Umbilical cord (tissue), 2 donors: ENCODE data around the gene F10. TPM values are rescaled to one million over a fixed set of nuclear protein-coding genes. Genes with fewer than 3 reads are reported as not detected.

Source experiments
- DNase-seq: peaks from one replicate; pipeline ENCODE4 v3.0.0-alpha.2; 2015; ENCODE audit warnings: low spot score
- total RNA-seq: library from RNA; depleted of rRNA; stranded (reverse); fragments of >200 nt; gene quantifications from one replicate; pipeline ENCODE4 v1.2.3, GENCODE V29; 2014; ENCODE audit warnings: low replicate concordance; ENCODE audit not compliant: insufficient read depth

Gene F10
- total RNA-seq, 1 donor from 2014 or later: 31.3 TPM

GRCh38 chr13:113115363-113116205 lies 7.0 kb upstream of the F10 start:
- no peak for DNase-seq

DNA sequence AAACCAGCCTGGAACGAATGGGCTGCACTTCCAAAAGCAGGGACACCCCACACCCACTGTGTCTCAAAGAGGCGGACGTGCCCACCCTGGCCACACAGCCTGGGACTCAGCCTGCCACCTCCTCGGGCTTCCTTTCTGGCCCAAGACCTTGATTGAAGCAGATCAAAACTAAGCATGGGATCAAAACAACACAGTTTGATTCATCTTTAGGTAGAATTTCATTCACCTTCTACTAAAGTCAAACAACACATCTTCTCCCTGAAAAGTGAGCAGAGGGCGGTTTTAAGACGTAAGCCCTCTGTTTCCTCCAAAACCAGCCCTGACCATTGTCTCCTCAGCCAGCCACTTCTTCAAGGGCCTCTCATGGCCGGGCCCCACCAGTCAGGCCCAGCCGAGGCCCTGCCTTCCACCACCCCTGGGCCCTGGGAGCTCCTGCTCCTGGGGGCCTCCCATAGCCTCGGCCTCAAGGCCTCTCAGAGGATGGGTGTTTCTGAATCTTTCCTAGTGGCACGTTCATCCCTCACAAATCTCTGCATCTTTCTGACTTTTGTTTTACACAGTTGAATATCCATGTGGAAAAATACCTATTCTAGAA lies 6.3 kb upstream of the F10 start:
- DNase-seq: no peak

DNA sequence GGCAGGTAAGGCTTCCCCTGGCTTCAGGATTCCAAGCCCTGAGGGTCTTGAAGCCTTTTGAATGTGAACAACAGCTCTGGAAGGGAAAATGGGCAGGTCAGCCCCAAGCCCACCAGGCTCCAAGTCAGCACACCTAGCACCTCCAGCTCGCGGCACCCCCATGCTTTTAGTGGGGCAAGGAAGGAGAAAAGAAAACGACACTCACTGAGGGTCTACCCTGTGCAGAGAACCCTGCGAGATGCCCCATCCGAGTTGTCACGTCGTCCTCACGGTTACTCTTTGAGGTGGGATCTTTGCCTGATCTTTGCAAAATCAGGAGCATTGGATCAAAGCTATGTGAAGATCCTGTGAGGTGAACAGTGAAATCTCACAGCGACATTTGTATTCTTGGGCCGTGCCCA lies 5.7 kb upstream of the F10 start:
- DNase-seq: no peak

DNA sequence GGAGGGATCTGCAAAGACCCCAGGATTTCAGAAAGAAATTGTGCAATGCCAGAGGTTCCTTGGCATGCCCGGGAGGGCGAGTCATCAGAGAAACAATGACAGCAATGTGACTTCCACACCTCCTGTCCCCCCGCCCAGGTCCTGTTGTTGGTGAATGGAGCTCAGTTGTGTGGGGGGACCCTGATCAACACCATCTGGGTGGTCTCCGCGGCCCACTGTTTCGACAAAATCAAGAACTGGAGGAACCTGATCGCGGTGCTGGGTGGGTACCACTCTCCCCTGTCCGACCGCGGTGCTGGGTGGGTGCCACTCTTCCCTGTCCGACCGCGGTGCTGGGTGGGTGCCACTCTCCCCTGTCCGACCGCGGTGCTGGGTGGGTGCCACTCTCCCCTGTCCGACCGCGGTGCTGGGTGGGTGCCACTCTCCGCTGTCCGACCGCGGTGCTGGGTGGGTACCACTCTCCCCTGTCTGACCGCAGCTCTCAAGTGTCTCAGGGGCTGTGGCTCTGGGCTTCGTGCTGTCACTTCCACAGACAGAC lies 5.2 kb upstream of the F10 start:
- DNase-seq: no peak

GRCh38 chr13:113117911-113118260 lies 4.7 kb upstream of the F10 start:
- DNase-seq: no peak

GRCh38 chr13:113118261-113119021 lies 4.2 kb upstream of the F10 start:
- no peak for DNase-seq

- no peak for DNase-seq
Observed at GRCh38 chr13:113119166-113119821, 3.3 kb upstream of the F10 start.

DNA sequence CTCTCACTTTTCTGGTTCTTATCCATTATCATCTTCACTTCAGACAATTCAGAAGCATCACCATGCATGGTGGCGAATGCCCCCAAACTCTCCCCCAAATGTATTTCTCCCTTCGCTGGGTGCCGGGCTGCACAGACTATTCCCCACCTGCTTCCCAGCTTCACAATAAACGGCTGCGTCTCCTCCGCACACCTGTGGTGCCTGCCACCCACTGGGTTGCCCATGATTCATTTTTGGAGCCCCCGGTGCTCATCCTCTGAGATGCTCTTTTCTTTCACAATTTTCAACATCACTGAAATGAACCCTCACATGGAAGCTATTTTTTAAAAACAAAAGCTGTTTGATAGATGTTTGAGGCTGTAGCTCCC lies 2.8 kb upstream of the F10 start:
- DNase-seq: no peak

DNA sequence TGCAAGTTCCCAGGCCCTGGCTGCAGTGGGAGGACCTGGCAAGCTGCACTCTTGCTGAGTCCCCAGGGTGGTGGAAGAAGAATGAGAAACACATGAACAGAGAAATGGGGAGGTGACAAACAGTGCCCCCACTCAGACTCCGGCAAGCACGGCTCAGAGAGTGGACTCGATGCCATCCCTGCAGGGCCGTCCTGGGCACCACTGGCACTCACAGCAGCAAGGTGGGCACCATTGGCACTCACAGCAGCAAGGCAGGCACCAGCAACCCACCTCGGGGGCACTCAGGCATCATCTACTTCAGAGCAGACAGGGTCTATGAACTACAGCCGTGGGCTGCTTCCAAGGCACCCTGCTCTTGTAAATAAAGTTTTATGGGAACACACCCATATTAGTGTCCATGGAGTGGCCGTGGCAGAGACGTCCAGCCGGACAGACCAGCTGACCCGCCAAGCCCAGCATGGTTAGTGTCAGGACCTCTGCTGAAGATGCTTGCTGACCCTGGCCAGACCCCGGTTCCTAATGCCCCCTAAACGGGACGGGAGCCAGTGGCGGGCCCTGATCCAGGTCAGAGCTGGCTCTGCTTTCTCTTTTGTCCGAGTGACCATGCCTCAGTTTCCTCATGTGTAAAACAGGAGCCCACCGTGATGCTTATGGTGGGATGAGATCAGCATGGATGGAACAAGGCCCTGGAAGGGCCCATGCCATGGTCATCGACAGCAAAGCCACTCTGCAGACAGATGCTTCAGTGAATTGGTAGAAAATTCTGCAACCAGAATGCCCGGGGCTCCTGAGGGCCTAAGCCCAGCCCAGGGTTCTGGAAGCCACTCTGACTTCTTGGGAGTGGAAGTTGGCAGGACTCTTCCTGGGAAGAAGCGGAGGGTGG lies 2.1 kb upstream of the F10 start:
- no peak for DNase-seq

DNA sequence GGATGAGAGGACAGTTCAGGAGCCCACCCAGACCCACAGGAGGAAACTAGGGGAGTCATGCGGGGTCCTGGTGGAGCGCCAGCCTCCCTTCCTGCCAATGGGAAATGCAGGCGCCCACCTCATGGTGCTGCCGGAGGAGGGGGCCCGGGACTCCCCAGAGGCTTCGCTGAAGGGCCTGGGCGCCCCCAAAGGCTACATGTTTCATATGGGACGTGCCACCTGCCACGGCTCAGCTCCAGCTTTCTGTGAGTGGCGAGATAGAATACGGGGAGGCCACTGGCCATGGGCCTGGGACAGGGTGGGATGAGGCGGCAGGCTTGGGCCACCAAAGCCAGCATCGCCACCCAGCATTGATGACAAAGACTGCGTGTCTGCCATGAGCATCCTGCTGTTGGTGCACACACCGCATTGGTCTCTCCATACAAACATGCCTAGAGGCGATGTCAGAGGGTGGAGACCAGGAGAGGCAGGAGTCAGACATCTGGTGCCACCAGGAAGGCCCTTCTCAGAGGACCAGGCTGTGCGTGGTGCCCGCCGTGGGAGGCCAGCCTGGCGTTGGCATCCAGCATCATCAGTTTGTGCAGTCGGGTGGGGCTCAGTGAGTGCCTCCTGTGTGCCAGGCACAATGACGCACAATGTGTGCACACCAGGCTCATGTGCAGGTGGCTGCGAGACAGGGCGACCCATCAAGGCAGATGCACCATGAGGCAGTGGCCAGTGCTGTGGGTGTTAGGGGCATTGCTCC lies 1.2 kb upstream of the F10 start:
- DNase-seq: no peak

DNA sequence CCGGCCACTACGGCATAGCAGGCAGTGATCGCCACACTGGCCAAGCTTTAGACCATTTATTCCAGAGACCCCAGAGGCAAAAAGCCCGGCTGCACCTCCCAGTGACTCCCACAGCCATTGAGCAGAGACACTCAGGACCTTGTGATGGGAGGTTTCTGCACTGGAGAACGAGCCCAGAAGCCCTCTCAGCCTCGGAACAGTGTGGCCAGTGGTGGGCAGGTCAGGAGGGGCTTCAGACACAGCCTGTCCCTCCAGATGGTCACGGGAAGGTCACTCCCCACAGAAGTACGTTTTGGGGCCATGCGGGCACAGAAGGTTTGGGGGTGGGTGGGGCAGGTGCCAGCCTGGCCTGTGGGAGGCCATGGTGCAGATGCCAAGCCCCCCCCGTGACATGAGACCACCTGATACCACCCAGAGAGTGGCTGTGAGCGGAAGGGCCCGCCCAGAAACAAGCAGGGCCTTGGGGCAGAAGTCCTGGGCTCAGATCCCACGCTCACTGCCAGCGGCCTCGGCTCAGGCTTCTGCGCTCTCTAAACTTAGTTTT lies 599 bp upstream of the F10 start:
- no peak for DNase-seq

DNA sequence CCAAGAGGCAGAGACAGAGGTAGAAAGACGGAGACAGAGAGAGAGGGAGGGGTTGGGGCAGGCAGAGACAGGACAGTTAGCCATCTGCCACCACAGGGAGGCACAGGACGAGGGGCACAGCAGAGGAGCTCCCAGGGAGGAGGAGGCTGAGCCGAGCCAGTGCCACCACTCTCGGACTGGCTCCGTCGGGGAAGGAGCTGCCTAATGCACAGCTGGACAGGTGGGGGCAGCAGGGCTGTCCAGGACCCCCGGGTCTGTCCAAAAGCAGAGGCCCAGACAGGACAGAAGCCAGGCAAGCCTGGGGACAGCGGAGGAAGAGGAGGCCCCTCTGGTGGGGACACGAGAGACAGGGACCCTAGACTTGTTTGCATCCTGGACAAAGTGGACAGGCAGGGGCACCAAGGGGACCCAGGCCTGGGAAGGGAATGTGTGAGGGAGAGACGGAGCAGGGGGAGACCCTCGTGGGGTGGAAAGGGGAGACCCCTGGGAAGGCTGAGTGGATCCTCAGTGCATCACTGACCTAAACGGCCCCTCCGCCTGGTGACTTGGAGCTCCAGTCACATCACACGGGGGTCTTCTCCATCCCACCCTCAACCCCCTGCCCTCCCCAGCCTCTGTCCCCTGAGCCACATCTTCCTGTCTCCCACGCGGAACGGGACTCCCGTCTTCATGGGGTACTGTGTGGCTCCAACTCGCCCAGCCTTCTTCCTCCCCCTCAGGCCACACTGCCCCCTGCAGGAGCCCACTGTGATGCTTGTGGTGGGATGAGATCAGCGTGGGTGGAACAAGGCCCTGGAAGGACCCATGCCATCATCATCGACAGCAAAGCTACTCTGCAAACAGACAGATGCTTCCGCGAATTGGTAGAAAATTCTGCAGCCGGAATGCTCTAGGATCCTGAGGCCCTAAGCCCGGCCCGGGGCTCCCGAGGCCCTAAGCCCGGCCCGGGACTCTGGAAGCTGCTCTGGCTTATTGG lies 915 bp downstream of the F10 start:
- DNase-seq: no peak

DNA sequence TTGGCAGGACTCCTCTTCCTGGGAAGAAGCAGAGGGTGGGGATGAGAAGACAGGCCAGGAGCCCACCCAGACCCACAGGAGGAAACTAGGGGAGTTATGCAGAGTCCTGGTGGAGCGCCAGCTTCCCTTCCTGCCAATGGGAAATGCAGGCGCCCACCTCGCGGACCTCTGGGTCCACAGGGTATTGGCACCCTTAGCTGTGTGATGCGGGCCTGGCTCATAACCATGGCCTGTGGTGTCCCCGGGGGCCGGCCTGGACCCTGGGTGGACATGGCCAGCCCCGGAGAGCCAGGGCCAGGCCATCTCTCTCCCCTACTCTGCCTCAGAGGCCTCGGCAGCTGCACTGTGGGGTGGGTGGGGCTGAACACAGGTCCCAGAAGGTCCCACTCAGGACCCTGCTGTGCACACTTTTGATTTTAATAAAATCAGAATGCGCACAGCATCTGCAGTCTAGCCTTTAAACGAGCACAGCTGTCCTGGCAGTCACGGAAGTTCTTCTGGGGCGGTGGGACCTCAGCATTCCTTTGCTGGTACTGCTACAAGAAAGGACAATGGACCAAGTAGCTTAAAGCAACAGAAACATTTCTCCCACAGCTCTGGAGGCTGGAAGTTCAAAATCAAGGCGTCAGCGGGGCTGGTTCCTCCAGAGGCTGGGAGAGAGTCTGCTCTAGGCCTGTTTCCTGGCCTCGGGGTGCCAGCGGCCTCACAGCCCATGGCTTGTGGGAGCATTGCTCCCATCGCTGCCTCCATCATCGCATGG lies 1.8 kb downstream of the F10 start:
- DNase-seq: no peak

GRCh38 chr13:113125506-113126264 lies 3.1 kb downstream of the F10 start:
- DNase-seq: no peak

GRCh38 chr13:113126265-113127150 lies 3.9 kb downstream of the F10 start:
- DNase-seq: no peak

- no peak for DNase-seq
Observed at GRCh38 chr13:113129480-113129879, 6.9 kb downstream of the F10 start.
